Activated CD8-positive, alpha-beta memory T cell treated with anti-CD3 and anti-CD28 coated beads, Interleukin-2, amount 50 U/mL, for 1 hour (primary cell): ENCODE data around the gene ADAT1.

Experiments
- DNase-seq: peaks from one replicate; pipeline ENCODE4 v3.0.0-alpha.2; 2020; ENCODE audit errors: extremely low read depth

Gene ADAT1, protein sequence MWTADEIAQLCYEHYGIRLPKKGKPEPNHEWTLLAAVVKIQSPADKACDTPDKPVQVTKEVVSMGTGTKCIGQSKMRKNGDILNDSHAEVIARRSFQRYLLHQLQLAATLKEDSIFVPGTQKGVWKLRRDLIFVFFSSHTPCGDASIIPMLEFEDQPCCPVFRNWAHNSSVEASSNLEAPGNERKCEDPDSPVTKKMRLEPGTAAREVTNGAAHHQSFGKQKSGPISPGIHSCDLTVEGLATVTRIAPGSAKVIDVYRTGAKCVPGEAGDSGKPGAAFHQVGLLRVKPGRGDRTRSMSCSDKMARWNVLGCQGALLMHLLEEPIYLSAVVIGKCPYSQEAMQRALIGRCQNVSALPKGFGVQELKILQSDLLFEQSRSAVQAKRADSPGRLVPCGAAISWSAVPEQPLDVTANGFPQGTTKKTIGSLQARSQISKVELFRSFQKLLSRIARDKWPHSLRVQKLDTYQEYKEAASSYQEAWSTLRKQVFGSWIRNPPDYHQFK

DNA sequence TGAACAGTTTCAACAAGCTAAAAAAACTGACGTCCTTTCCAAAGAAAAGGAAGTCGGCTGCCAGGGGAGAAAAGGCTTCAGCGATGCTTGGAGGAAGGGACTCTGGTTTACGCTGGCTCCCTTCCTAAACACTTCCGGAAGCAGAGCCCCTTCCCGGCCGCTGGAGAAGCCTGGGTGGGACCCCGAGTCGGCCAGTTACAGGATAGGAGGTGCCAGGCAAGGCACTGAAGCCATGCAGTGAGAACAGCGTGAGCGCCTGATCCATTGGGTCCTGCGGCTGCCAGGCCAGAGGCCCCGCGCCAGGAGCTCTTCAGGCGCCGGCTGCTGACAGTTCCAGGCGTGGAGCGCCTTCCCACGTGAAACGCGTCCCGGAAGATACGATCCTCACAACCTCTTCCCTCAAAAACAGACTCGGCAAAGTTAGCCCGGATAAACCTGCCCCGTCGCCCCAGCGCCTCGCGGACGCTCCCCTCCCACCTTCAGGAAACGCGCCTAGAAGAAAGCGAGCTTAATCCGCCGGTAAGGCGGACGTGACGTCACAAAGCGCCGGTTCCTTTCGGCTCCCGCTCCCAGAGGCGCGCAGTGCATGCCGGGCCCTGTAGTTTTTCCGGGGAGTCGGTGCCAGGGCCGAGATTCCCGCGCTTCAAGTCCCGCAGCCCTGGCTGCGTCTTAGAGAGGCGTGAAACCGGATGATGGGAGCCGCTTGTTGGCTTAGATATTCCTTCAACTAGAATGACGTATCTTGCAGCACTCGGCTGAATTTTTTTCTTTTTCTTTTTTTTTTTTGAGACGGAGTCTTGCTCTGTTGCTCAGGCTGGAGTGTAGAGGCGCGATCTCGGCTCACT lies at the start of gene ADAT1:
Gene ADAT1 (minus strand): TSS at position 521 of the 845 bp plus-strand sequence. CDS start 2,482 bp downstream, outside the sequence.
- DNase-seq = peak; percentile 95

DNA sequence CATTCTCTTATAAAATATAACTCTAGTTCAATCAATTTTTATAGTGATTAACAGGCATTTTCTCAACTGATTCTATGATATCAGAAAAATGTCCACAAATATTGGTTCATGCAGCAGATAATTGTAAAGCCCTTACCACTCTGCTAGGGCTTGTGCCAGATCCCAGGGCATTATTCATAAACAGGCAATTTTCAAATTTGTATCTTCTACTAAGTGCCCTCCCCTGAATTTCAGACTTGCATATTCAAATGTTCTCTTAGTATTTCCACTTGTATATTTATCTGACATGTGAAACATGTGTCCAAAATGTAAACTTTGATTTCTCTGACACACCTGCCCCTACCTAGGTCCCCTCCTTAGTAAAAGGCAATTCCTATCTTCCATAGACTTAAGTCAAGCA lies 44.4 kb upstream of the ADAT1 start:
- DNase-seq = no peak

DNA sequence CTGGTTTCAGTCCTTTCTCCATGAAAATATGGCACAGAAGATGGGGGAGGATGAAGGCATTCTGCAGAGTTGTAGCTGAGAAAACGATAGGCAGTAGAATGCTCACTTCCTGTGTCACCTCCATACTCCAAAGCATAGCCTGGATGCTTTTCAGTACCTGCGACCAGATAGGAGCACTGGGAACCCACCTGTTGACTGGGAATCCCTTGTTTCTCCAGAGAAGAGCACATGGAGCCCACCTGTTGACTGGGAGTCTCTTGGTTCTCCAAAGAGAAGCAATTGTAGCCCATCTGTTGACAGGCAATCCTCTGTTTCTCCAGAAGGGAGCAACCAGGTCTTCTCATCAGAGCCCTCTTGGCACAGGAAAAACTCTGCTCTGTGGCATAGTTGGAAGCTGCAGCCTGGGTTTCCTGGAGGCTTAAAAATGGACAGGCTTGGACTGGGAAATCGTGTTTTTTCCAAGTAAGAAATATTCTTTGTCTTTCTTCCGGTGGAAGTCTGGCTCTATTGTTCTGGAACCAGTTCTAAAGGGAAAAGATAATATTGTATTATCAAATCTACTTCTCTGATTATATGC lies 37.7 kb upstream of the ADAT1 start:
- no peak for DNase-seq

DNA sequence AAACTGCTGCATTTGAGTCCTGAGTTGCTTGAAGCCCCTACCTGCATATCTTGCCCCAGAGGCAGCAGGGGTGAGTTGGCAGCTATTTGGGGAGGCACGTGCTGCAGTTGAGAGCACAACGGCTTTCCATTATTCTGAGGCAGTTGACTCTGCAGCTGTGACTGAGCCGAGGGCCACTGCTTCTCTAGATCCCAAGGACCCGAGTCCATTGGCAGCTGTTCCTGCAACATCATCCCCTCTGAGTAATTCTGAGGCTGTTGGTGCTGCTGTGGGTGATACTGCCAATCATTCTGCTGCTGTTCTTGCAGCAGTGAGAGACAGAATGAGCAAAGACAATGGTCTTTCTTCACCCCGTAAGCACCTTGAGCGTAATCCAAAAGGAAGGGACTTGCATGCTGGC lies 37.2 kb upstream of the ADAT1 start:
- no peak for DNase-seq

DNA sequence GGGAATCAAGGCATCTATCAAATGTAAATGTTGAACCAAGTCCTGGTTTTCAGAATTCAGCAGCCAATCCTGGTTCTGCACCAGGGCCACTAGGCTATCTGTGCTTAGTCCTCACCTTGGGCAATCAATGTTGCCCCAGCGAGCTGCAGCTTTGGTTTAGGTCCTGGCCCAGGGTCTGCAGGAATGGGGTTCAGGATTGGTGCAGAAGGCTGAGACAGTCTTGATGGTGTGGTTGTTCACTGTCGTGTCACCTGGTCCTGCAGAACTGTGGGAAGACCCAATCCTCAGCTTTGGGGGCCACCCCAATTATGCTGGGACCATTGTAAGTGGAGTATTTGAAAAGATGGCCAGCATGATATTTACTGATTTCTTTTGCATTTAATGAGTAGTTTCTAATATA lies 35.1 kb upstream of the ADAT1 start:
- no peak for DNase-seq

DNA sequence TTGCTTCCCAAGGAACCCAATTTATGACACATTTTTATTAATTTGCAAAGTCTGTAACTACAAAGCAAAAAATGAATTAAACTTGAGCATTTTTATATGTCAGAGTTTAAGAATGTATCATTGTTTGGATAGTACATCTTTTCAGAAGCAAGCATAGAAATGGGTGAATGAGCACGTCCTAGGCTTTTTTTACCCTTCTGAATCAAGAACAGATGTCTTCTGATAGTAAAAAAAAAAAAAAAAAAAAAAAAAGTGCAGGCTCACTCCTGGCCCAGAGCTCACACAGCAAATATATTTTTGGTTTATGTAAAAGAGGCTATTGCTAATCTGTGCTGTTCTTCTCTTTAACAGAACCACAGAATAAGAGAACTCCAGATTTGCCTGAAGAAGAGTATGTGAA lies 30.8 kb upstream of the ADAT1 start:
- no peak for DNase-seq

DNA sequence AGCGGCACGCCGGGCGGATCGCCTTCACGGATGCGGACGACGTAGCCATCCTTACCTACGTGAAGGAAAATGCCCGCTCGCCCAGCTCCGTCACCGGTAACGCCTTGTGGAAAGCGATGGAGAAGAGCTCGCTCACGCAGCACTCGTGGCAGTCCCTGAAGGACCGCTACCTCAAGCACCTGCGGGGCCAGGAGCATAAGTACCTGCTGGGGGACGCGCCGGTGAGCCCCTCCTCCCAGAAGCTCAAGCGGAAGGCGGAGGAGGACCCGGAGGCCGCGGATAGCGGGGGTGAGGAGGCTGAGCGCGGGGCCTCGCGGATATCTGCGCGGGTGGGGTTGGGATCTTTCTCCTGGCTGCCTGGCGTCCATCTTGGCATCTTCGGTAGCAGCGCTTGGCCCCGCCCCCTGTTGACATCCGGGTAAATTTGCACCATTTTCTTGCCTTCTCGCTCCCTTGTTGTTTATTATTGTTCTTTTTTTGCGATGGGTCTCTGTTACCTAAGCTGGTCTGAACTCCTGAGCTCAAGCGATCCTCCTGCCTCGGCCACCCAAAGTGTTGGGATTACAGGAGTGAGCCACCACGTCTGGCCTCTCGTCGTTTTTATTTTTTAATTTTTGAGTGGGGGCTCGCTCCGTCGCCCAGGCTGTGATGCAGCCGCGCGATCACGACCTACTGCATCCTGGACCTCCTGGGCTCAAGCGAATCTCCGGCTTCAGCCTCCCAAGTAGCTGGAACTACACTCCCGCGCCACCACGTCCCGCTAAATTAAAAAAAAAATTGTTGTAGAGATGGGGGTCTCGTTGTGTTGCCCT lies 25.4 kb upstream of the ADAT1 start:
- peak; percentile 58 for DNase-seq

DNA sequence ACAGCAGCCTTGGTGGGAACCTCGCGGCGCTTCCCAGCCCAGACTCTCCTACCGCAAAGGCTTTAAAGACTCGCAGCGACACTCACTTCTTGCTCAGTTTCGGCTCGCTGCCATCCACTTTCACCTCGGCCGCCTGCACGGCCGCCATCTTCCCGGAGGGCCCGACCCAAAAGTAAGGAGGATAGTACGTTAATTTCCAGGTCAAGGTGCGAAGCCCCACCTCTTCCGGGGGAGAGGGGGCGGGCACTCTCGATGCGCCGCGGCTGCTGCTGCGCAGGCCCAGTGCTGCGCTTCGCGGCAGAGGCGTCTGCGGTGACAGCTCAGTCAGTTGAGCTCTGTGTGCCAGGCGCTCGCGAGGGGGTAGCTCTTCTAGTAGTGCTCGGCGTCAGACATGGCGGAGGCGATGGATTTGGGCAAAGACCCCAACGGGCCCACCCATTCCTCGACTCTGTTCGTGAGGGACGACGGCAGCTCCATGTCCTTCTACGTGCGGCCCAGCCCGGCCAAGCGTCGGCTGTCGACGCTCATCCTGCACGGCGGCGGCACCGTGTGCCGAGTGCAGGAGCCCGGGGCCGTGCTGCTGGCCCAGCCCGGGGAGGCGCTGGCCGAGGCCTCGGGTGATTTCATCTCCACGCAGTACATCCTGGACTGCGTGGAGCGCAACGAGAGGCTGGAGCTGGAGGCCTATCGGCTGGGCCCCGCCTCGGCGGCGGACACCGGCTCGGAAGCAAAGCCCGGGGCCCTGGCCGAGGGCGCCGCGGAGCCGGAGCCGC lies 24.6 kb upstream of the ADAT1 start, which contains the start of the genes KARS1 and TERF2IP:
Gene KARS1 (minus strand): TSS at position 174 of the 773 bp plus-strand sequence. CDS start 26 bp downstream, at position 148.
Gene TERF2IP (plus strand): TSS at position 282 of the 773 bp plus-strand sequence. CDS start 110 bp downstream, at position 392.
- peak; percentile 75 for DNase-seq

DNA sequence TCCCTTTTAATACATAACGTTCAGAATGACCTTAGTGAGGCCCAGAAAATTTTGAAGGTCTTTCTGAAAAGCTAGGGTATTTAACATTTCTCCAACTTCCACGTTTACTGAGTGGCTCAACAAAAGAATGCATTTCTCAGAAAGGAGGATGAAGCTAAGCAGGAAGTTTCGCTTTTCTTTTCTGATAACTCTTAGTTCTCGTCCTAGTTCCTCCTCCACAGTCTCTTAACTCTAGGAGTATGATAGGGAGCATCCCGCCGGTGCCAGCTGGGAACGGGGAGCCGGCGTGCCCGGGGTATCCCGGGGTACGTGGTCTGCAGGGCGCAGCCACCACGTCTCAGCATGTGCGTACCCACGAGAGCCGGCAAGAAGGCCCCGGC lies 24.0 kb upstream of the ADAT1 start:
- DNase-seq = no peak

DNA sequence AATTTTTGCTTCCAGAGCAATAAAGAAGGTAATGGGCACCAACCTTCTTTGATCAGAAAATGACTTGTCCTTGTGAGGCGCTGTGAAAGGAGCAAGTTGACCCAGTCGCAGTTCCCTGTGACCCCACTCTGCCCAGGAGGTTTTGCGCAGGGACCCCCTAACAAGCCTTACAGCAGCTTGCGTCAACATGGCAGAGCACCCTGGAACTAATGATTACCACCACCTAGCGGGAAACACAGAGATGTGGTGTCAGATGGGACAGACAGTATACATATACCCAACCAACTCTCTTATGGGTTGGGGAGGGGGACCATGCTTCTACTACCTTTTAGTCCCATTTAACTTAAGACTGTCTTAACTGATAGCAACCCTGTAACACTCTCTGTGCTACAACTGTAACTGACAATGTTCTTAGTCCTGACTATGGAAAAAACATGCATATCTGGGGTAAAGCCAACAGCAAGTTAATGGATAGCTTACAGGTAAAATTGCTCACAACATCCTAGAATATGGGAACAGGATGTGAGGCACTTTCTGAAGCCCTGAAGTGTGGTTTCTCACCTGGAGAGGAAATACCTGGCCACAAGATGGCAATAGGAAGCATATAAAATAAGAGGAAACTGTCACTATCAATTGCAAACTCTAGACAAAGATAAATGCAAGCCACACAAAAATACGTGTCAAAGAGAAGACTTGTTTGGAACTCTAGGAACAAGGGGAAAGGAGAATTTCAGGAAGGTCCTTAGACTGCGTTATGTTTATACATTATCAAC lies 21.3 kb upstream of the ADAT1 start:
- DNase-seq = no peak

DNA sequence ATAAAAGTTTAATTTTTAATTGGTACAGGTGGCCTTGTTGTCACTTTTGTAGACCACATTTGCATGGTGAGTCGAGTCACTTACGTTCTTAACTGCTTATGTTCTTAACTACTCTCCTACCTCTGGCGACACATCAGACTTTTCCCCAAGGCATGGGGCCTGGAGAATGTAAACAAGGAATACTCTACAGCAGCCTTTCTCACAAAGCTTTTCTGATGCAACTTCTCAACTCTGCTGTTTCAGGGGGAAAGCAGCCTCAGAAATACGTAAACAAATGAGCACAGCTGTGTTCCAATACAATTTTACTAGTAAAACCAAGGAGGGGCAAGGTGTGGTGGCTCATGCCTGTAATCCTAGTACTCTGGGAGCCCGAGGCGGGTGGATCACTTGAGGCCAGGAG lies 17.5 kb upstream of the ADAT1 start:
- no peak for DNase-seq

DNA sequence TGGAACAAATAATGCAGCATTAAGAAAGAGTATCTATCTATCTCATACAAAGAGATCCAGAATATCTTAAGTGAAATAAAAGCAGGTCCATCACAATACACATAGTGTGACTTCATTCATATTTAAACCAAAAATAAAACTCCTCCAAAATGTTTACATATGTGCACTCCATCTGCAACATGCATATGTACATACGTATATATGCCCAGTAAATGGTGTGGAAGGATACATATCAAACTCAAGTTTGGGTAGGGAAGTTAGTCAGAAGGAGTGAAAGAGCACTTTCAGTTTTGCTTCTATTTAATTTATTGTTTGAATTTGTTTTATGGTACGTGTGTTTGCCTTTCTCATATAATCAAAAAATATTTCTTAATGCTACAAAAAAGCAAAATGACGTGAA lies 12.0 kb upstream of the ADAT1 start:
- no peak for DNase-seq

DNA sequence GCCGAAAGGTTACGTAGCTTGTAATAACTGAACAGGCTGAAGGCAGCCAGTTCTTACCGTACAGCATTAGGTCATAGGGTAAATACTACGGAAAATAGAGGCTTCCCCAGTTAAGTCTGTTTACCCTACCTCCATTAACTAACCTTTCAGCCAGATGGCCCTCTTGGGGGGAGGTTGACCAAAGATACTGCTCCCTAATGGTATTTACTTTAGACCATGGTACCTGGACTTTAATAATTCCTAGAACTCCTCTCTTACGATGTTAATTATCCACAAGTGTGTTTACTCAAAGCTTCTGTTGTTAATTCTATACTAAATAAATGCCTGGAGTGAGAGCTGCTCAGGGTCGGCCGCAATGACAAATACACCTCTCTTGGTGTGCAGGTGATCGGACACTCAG lies 9.8 kb upstream of the ADAT1 start:
- no peak for DNase-seq

DNA sequence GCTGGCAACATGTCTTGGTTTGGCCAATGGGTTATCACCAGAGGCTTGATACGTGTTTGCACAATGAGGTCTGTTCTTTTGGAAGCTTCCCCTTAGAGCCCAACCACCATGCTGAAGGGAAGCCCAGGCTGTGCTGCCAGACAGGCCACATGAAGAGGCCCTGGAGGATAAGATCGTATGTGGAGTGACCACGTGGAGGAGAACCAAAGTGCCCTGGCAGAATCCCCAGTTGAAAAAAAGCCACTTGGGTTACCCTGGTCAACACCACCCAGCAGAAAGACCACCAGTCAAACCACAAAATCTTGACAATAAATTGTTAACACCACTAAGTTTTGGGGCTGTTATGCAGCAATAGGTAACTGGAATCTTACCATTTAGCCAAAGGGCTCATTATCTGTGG lies 7.0 kb upstream of the ADAT1 start:
- DNase-seq = no peak

DNA sequence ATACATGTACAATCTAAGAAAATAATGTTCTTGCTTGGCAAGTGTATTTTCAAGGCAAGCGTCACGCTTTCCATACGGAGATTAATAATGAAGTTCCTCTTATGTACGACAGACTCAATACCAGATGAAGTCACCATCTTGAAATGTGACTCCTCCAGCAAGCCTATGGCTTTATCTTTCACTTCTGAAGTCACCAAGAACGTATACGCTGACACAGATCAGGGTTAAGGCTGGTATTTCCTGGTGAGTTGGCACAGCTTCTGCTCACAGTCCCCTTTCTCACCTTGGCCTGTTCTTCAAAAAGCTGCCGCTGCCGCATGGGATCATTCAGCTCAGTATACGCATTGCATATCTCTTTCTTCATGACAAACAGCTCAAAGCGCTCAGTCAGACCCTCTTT lies 6.1 kb upstream of the ADAT1 start:
- DNase-seq = no peak

DNA sequence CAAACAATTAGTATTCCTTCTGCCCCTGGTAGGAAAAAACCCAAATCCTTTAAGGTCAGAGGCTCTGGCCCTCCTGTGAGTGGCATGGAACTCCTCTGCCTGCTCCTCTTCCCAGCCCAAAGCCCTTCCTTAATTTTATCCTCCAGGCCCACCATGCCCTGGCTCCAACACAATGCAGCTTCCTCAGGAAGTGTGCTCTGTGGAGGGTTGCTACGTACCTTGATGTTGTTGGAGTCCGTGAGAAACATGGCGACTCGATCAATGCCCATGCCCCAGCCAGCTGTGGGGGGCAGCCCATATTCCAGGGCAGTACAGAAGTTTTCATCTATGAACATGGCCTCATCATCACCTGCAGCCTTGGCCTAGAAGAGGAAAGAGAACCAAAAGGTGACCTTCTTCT lies 5.3 kb upstream of the ADAT1 start:
- DNase-seq = no peak

DNA sequence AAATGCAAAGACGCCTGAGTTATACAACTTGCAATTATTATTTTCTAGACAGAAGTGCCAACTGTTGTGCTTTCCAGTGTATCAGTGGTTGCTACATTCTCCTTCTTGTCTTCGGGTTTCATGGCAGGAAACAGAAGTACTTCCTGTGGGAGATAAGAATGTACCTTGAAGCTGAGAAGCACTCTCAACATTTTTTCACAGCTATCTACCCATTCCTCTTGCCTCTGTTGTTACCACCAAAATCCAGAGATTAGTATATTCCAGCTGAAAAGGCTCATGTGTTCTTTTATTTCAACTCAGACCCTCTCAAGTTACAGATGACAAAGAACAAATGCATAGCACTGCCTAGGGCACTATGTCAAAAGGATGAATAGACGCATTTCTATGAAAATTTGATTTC lies 4.8 kb upstream of the ADAT1 start:
- DNase-seq = no peak

DNA sequence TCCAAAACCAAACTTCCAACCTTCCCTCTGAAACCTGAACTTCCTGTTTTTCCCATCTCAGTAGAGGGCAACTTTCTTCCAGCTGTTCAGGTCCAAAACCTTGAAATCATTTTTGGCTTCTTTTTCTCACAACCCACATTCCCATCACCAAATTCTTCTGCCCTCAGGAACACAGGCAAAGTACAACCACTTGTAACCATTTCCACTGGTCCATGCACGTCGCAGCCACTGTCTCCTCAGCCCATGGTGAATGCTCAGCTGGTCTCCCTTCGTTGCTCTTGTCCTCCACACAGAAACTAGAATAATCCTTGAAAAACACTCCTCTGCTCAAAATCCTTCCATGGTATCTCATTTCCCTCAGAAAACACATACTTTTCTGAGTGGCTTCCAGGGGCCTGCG lies 3.7 kb upstream of the ADAT1 start:
- no peak for DNase-seq

DNA sequence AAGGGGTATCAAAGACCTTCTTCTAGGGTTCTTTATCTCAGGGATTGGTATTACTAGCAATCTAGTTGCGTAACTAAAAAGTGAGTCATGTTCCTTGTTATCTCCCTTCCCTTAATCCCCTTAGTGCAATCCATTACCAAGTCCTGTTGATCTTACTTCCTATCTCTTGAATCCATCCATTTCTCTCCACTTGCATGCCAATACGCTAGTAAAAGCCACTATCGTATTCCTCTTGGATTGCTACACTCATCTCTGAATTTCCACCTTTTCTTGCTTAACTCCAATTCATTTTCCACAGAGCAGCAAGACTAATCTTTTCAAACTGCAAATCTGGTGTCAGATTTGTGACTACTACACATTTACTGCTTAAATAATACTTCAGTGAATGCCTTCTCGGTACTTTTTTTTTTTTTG lies 1.8 kb upstream of the ADAT1 start:
- no peak for DNase-seq

DNA sequence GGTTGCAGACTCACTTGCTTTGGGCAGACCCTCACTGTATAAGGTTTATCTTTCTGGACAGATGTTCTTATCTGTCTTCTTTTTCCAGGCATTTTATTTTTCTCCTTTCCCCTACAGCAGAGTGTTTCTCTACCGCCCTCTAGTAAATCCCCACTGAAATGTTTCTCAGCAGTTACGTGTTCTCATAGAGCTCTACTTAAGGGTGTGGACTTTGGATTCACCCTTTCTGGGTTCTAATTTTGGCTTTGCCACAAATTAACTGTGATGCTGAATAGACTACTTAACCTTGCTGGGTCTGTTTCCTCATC lies 2.0 kb downstream of the ADAT1 start:
- DNase-seq = no peak
